Fibroblast of lung (primary cell): ENCODE data around the gene CALHM5. TPM values are rescaled to one million over a fixed set of nuclear protein-coding genes. Genes with fewer than 3 reads are reported as not detected.
A peak's percentile ranks its signal among the peaks of the same experiment; 100 is the strongest.

Experiments
- DNase-seq, 2 donors: peaks; one replicate each; pipeline versions ENCODE4 v3.0.0 to v3.0.0-alpha.2; 2010; ENCODE audit warnings: low read depth in 2 of 2
- H2AFZ ChIP-seq: 2 replicates; pipeline ENCODE4 v1.5.1; 2012; ENCODE audit warnings: low read length, control low read depth, inconsistent platforms
- H3K27ac ChIP-seq: 2 replicates; pipeline ENCODE4 v1.5.1; 2011; ENCODE audit warnings: low read length, control low read depth; ENCODE audit not compliant: insufficient read depth
- H3K27me3 ChIP-seq: 2 replicates; pipeline ENCODE4 v1.5.1; 2011; ENCODE audit warnings: mild to moderate bottlenecking, low read length; ENCODE audit not compliant: control insufficient read depth, insufficient read depth
- H3K36me3 ChIP-seq: 2 replicates; pipeline ENCODE4 v1.5.1; 2011; ENCODE audit warnings: low read length; ENCODE audit not compliant: control insufficient read depth, insufficient read depth
- H3K4me1 ChIP-seq: 2 replicates; pipeline ENCODE4 v1.5.1; 2011; ENCODE audit warnings: low read length; ENCODE audit not compliant: control insufficient read depth, insufficient read depth; ENCODE audit errors: extremely low read depth
- H3K4me2 ChIP-seq: 2 replicates; pipeline ENCODE4 v1.5.1; 2011; ENCODE audit warnings: low read length, control low read depth; ENCODE audit not compliant: insufficient read depth; ENCODE audit errors: extremely low read depth
- H3K4me3 ChIP-seq, 4 experiments: fragments of 200-600 bp in 1 of 4; sonication (generic) in 1 of 4; replicated peaks in 1 of 4; 2 replicates each; pipeline ENCODE4 v1.5.1; 2011 to 2016; ENCODE audit warnings: low read length in 4 of 4, low read depth in 3 of 4, mild to moderate bottlenecking in 3 of 4, control low read depth in 2 of 4, inconsistent platforms in 1 of 4, mixed read lengths in 1 of 4; ENCODE audit not compliant: insufficient read depth in 1 of 4; ENCODE audit errors: control extremely low read depth in 1 of 4
- H3K79me2 ChIP-seq: 2 replicates; pipeline ENCODE4 v1.5.1; 2012; ENCODE audit warnings: mild to moderate bottlenecking, low read length, inconsistent platforms; ENCODE audit not compliant: control insufficient read depth, insufficient read depth
- H3K9ac ChIP-seq: 2 replicates; pipeline ENCODE4 v1.5.1; 2011; ENCODE audit warnings: mild to moderate bottlenecking, low read length, control low read depth; ENCODE audit not compliant: insufficient read depth
- H3K9me3 ChIP-seq: 2 replicates; pipeline ENCODE4 v1.5.1; 2012; ENCODE audit warnings: low read depth, low read length; ENCODE audit not compliant: control insufficient read depth, insufficient read depth
- H4K20me1 ChIP-seq: 2 replicates; pipeline ENCODE4 v1.5.1; 2011; ENCODE audit warnings: low read length; ENCODE audit not compliant: control insufficient read depth, insufficient read depth; ENCODE audit errors: extremely low read depth
- EZH2 ChIP-seq: IDR thresholded peaks from 2 replicates; pipeline ENCODE4 v1.5.1; 2012; ENCODE audit warnings: low read length, control low read depth, mild to moderate bottlenecking; ENCODE audit errors: missing control alignments
- polyA plus RNA-seq, 2 donors: library from polyadenylated mRNA; depleted of rRNA in 1 of 2; stranded (reverse) in 1 of 2; unstranded in 1 of 2; fragments of >200 nt; gene quantifications; 2 replicates each; pipeline ENCODE4 v1.2.1, GENCODE V29; 2011 to 2012; ENCODE audit warnings: missing spikeins in 1 of 2
- total RNA-seq: library from RNA; depleted of rRNA; stranded (reverse); fragments of >200 nt; gene quantifications from 2 replicates; pipeline ENCODE4 v1.2.1, GENCODE V29; 2014
- TF ChIP-seq, protein P1 (sequence below), 2 donors: IDR thresholded peaks in 1 of 2; conservative IDR thresholded peaks in 1 of 2; 1 replicate in 1 of 2; 2 replicates in 1 of 2; pipeline ENCODE4 v1.5.1; 2011 to 2012; ENCODE audit warnings: low read length in 2 of 2, control low read depth in 1 of 2, inconsistent platforms in 1 of 2, low read depth in 1 of 2, mild to moderate bottlenecking in 1 of 2

Gene CALHM5
- total and polyA plus RNA-seq, 2 donors (not counting 1 experiment from before 2014, with no cell fraction given) = 4.1 to 8.3 TPM

DNA sequence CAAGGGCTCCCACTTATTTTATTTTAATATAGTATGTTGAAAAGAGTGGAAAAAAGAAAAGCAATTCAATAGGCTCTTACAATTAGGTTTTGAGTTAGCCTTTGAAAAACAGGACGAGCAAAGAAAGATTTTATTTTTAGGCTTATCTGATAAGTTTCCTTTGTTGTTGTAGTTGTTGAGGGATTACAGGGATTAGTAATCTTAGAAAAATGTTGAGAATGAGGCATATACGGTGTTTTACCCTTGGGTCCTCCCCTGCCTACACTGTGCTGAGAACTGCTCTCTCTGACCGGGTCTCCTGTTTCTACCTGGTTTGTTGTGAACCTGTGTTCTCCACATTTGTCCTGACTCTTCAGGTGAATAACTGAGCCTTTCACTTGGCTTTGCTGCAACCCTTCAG lies 17.3 kb downstream of the CALHM5 start:
- Histone ChIP-seq H4K20me1 (no peaks in the 10 kb centered on the region), H2AFZ (peak overlapping the region; percentile 22), H3K4me2 (no peak overlapping the region), H3K4me3 (no peak overlapping the region), H3K4me1 (peaks cover 3% of the 10 kb centered on the region), H3K36me3 (no peaks in the 10 kb centered on the region), H3K27me3 (no peaks in the 10 kb centered on the region), H3K27ac (no peak overlapping the region), H3K9me3 (no peaks in the 10 kb centered on the region), H3K9ac (no peak overlapping the region), H3K79me2 (no peaks in the 10 kb centered on the region)
- TF ChIP-seq, protein P1, sequence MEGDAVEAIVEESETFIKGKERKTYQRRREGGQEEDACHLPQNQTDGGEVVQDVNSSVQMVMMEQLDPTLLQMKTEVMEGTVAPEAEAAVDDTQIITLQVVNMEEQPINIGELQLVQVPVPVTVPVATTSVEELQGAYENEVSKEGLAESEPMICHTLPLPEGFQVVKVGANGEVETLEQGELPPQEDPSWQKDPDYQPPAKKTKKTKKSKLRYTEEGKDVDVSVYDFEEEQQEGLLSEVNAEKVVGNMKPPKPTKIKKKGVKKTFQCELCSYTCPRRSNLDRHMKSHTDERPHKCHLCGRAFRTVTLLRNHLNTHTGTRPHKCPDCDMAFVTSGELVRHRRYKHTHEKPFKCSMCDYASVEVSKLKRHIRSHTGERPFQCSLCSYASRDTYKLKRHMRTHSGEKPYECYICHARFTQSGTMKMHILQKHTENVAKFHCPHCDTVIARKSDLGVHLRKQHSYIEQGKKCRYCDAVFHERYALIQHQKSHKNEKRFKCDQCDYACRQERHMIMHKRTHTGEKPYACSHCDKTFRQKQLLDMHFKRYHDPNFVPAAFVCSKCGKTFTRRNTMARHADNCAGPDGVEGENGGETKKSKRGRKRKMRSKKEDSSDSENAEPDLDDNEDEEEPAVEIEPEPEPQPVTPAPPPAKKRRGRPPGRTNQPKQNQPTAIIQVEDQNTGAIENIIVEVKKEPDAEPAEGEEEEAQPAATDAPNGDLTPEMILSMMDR (conservative IDR thresholded peaks at IDR 0.05 in 1 of 2, IDR thresholded peaks at IDR 0.05 in 1 of 2; ENCODE audit: low read depth in 1 of 2, low read length in 2 of 2) = no peak
- no peak for TF ChIP-seq EZH2
- peak in 1 of 2 donors; percentile 58 for DNase-seq

DNA sequence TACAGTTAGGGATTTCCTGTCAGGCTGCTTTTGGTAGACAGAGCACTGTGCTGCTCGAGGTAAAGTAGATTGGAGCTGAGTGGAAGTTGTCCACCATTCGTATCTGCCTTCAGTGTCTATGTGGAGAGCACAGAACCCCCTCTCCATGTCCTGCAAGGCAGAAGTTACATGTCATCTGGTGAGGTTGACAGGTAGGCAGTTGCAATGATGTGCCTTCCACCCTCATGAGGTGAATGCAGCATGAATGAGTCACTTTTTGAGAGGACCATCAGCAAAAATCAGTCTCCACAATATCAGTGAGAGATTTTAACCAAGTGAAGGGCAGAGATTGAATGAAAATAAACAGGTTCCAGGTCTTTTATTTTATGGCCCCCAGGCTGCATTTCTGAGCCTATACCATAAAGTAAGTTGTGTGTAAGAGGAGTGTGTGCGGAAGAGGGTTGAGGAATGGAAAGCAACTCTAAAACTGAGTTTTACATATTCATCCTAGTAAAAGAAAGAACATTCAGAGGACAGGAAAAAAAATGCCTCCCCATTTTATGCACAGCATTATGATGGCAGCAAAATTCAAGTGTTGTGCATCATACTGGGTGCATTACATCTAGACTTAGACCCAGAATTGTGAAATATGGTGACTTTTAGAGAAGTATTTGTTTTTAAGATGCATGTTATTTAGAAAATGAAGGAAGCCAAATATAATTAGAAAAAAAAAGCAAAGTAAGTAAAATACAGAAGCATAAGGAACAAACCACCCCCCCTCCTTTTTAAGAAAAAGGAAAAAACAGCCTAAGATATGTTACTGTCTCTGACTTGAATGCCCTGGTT lies 18.2 kb downstream of the CALHM5 start:
- Histone ChIP-seq H3K4me2 (no peak overlapping the region), H3K36me3 (no peaks in the 10 kb centered on the region), H3K9ac (no peak overlapping the region), H4K20me1 (no peaks in the 10 kb centered on the region), H3K4me1 (peaks cover 3% of the 10 kb centered on the region), H3K9me3 (no peaks in the 10 kb centered on the region), H3K27me3 (no peaks in the 10 kb centered on the region), H3K27ac (no peak overlapping the region), H2AFZ (no peak overlapping the region), H3K79me2 (no peaks in the 10 kb centered on the region), H3K4me3 (no peak overlapping the region)
- TF ChIP-seq, protein P1 (conservative IDR thresholded peaks at IDR 0.05 in 1 of 2, IDR thresholded peaks at IDR 0.05 in 1 of 2; ENCODE audit: low read depth in 1 of 2, low read length in 2 of 2) = no peak
- TF ChIP-seq EZH2 = no peak
- peak in 1 of 2 donors; percentile 20 for DNase-seq

DNA sequence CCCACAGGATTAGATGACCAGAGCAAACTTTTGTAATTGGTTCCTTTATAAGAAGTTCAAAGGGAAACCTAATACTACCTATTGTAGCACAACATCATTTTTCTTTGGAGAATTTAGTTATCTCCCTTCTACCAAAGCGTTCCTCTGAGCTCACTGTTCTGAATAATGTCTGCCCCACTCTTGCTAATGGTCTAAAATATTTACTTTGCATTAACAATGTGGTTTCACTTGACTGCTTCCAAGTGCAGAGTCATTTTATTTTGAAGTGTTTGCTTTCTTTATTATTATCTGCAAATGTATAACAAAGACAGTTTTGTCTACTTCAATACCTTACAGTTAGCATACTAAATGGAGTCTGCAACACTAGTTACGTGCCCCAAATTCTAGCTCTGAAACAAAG lies 19.0 kb downstream of the CALHM5 start:
- no peaks in the 10 kb centered on the region for H4K20me1 ChIP-seq
- no peak for TF ChIP-seq EZH2
- TF ChIP-seq, protein P1 (conservative IDR thresholded peaks at IDR 0.05 in 1 of 2, IDR thresholded peaks at IDR 0.05 in 1 of 2; ENCODE audit: low read depth in 1 of 2, low read length in 2 of 2) = no peak
- H3K36me3 ChIP-seq = no peaks in the 10 kb centered on the region
- no peak overlapping the region for H3K4me3 ChIP-seq
- H3K4me1 ChIP-seq = peaks cover 3% of the 10 kb centered on the region
- H3K27ac ChIP-seq = no peak overlapping the region
- no peaks in the 10 kb centered on the region for H3K79me2 ChIP-seq
- H2AFZ ChIP-seq = no peak overlapping the region
- peak; percentile 41 to 71 for DNase-seq
- no peak overlapping the region for H3K9ac ChIP-seq
- no peaks in the 10 kb centered on the region for H3K9me3 ChIP-seq
- no peaks in the 10 kb centered on the region for H3K27me3 ChIP-seq
- no peak overlapping the region for H3K4me2 ChIP-seq
